KOPT-K1 (cell line): ENCODE results near the gene PCDHA1.

ENCODE experiments used
- H3K27ac ChIP-seq: fragments of 200-600 bp; sonication (generic); 2 replicates; pipeline ENCODE4 v1.5.1; 2016; ENCODE audit warnings: antibody characterized with exemption, mild to moderate bottlenecking, low read depth, low read length; ENCODE audit not compliant: poor library complexity, severe bottlenecking
- H3K36me3 ChIP-seq: fragments of 200-600 bp; sonication (generic); 2 replicates; pipeline ENCODE4 v1.5.1; 2017; ENCODE audit warnings: antibody characterized with exemption, mild to moderate bottlenecking, low read length, moderate library complexity; ENCODE audit not compliant: insufficient read depth
- H3K9me3 ChIP-seq: fragments of 200-600 bp; sonication (generic); 2 replicates; pipeline ENCODE4 v1.5.1; 2017; ENCODE audit warnings: antibody characterized with exemption, low read length, mild to moderate bottlenecking; ENCODE audit not compliant: insufficient read depth, poor library complexity, severe bottlenecking

Gene PCDHA1

DNA sequence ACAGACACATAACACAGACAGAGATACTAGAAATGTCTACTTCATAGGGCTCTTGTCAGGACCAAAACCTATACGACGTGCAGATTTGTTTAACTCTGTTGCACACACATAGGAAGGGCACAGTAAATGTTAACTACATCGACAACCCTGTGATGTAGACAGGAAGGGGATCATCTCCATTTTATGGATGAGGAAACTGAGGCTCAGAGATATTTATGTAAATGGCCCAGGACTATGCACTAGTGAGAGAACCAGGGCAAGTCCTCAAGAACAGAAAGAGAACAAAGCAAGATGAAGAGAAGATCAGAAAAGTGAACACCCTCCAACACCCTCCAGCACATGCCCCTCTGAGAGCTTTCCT, 216.6 kb downstream of the PCDHA1 start:
- Histone ChIP-seq H3K9me3 (no peaks in the 10 kb centered on the region), H3K36me3 (no peaks in the 10 kb centered on the region), H3K27ac (no peak overlapping the region)

DNA sequence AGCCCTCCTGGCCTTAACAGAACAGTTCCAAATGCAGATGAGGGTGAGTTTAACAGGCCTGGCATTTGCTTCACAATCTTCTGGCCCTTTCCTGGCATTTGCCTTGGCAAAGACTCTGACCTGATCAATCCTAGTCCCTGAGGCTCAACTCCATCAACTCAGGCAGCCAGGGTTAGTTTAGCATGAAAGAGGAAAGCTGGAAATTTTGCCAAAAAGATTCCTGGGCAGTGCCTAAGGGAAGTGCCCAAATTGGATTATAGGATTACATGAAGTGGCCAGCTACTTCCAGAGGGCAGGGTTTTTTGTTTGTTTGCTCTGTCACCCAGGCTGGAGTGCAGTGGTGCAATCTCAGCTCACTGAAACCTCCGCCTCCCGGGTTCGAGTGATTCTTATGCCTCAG, 217.1 kb downstream of the PCDHA1 start:
- H3K27ac ChIP-seq: no peak overlapping the region
- no peaks in the 10 kb centered on the region for H3K9me3 ChIP-seq
- no peaks in the 10 kb centered on the region for H3K36me3 ChIP-seq

DNA sequence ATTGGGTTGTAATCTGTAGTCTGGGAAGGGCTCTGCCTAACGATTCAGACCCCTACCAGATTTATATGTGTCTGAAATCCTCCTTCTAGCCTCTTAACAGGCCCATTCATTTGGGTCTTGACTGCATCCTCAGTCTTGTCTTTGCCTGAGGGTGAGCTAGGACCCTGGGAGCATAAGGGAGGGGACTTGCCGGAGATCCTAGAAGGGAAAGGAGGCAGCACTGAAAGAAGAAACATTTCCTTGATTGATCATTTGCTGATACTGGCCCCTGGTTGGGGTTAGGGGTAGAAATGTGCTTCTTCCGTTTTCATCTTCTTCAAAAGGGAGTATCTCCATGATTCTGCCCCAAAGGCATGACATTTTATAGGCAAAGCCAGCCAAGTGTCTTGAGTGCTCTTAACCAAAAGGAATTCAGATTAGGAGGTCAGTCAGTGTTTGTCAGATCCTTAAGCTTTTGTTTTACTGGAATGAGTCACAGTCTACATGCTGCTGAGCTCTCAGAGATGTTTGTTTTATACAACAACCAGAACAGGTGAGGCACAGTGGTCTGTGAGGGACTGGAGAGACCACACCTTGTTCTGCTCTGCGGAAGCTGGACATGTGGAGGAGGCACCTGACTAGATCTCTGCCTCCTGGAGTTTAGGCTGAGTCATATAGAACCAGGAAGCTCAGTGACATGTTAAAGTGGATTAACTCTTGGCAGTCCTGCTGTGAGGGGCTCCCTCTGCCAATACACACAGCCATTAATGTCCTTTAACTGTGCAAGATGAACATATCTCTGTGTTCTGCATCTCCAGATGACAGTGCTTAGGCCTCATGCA, 218.1 kb downstream of the PCDHA1 start:
- Histone ChIP-seq H3K36me3 (no peaks in the 10 kb centered on the region), H3K27ac (no peak overlapping the region), H3K9me3 (no peaks in the 10 kb centered on the region)

DNA sequence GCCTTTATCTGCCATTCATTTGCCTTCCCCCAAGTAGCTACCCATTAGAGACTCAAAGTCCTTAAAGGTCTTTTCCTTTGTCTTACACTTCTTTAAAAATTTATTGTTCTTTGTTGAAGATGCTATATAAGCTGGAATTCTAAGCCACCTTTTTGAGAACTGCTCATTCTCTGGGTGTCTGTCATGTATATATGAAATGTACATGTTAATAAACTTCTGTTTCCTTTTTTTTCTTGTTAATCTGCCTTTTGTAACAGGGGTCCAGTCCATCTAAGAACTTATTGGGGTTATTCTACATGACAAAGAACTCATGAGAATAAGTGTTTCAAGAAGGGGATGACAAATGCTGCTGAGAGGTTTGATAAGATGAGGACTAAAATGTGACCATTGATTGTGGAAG, 221.9 kb downstream of the PCDHA1 start:
- H3K27ac ChIP-seq: no peak overlapping the region
- H3K9me3 ChIP-seq: no peaks in the 10 kb centered on the region
- no peaks in the 10 kb centered on the region for H3K36me3 ChIP-seq

DNA sequence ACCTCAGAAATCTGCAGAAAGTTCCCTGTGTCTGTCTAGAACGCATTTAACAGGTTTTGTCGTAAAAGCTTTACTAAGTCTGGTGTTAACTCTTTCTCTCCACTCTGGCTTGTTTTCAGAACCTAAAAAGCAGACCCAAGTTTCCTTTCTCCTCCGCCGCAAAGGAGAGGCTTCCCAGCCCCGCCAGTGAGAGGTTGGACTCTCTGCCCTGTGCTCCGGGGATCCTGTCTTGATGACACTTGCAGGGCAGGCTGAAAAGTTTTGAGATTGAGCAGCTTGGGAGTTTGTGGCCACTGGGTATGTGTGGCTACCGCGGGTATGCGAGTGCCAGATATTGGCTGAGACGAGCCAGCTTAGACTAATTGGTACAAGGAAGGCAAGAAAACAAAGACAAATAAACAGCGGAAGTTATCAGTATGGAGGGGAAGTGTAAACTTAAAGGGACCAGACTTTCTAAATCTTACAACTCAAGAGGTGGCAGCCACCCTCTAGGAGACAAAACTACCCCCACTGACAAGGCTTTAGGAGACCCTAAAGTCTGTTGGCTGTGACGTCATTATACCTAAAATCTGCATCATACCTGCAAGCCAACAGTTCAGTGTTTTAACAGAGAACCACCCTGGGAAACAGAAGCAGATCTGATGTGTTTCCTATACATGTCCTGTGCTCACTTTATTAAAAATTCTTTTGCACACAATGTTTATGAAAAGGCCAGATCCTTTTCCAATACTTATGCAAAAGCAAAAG, 224.3 kb downstream of the PCDHA1 start:
- Histone ChIP-seq H3K27ac (no peak overlapping the region), H3K36me3 (no peaks in the 10 kb centered on the region), H3K9me3 (no peaks in the 10 kb centered on the region)

DNA sequence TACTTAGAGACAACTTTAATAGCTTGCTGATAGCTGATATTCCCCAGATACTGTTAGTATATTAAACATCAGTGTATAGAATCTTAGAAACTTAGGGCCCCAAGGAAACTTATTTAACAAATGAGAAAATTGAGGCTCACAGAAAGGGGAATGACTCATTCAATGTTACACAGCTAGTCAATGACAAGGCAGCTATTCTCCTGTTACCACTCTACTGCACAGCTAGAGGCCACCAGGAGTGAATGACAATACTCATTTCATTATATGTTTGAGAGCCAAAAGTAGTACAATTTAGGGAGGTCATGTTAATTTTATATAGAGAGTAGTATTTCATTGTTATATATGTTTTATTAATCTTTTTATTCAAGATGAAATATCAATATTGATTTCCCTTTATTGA, 232.0 kb downstream of the PCDHA1 start:
- Histone ChIP-seq H3K36me3 (no peaks in the 10 kb centered on the region), H3K27ac (no peak overlapping the region), H3K9me3 (no peaks in the 10 kb centered on the region)

DNA sequence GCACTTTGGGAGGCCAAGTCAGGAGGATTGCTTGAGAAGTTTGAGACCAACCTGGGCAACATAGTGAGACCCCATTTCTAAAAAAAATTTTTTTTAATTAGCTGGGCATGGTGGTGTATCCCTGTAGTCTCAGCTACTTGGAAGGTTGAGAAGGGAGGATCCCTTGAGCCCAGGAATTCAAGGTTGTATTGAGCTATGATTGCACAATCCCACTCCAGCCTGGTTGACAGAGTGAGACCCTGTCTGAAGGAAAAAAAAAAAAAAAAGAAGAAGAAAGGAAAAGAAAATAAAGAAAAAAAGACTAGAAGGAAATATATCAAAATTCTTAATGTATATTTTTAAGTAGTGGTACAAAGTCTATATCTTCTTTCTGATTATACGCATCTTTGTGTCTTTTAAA, 236.4 kb downstream of the PCDHA1 start:
- Histone ChIP-seq H3K36me3 (no peaks in the 10 kb centered on the region), H3K27ac (no peak overlapping the region), H3K9me3 (no peaks in the 10 kb centered on the region)

DNA sequence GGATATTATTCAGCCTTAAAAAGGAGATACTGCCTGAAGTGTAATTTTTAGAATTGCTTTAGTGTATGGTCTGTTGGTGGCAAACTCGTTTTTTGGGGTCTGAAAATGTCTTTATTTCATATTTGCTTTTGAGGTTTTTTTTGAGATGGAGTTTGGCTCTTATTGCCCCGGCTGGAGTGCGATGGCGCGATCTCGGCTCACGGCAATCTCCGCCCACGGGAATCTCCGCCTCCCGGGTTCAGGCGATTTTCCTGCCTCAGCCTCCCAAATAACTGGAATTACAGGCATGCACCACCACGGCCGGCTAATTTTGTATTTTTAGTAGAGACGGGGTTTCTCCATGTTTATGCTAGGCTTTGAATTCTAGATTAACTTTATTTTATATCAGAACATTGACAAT, 245.1 kb downstream of the PCDHA1 start:
- no peak overlapping the region for H3K27ac ChIP-seq
- H3K9me3 ChIP-seq: no peaks in the 10 kb centered on the region
- no peaks in the 10 kb centered on the region for H3K36me3 ChIP-seq

DNA sequence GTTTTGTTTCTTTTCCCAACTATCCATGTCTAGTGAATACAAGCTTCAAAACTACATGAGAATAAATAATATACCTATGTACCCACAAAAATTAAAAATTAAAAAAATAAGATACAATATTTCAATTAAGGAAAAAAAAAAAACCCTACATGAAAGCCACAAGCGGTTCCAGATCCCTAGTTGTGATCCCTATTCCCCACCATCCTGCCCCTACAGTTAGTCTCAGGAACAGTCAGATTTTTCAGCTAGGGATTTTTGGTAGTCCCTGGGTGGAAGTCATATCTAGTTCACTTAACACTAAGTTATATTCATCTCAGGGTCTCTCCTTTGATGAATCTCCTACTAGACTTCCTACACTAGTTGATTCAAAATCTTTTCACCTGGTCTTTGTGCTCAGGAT, 246.7 kb downstream of the PCDHA1 start:
- Histone ChIP-seq H3K36me3 (no peaks in the 10 kb centered on the region), H3K27ac (no peak overlapping the region), H3K9me3 (no peaks in the 10 kb centered on the region)

DNA sequence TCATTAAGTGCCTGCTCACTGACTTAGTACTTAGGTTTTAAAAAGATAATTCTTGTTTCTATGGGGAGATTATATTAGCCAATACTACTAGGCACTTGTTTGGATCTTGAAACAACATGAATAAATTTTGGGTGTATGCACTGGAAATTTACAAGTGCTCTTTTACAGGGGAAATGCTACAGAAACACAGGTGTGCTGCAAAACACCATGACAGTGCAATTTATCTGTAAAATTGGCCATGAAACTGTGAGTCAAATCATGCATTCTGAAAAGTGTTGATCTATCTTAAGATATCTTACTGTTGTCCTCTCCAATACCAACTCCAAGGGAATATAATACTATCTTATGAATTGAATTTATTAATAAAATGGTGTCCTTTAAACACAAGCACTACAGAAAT, 253.1 kb downstream of the PCDHA1 start:
- H3K27ac ChIP-seq: no peak overlapping the region
- no peaks in the 10 kb centered on the region for H3K9me3 ChIP-seq
- H3K36me3 ChIP-seq: no peaks in the 10 kb centered on the region

DNA sequence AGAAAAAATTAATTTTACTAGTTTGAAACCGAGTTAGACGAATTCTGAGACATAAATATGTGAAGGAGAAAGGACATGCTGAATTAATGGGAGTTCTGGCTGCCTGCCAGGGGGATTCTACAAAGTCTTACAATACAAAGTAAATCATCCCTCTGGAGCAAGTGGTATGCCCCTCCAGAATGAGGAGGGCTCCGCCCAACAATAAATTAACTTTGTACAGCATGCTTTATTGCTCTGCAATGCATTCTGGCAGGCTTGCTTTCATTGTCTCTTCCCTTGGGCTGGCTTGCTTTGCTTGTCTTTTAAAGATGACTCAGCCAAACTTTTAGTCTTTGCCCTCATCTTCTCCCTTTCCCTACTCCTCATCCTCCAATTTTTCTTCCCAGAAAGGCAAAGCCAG, 253.6 kb downstream of the PCDHA1 start:
- Histone ChIP-seq H3K9me3 (no peaks in the 10 kb centered on the region), H3K27ac (no peak overlapping the region)

DNA sequence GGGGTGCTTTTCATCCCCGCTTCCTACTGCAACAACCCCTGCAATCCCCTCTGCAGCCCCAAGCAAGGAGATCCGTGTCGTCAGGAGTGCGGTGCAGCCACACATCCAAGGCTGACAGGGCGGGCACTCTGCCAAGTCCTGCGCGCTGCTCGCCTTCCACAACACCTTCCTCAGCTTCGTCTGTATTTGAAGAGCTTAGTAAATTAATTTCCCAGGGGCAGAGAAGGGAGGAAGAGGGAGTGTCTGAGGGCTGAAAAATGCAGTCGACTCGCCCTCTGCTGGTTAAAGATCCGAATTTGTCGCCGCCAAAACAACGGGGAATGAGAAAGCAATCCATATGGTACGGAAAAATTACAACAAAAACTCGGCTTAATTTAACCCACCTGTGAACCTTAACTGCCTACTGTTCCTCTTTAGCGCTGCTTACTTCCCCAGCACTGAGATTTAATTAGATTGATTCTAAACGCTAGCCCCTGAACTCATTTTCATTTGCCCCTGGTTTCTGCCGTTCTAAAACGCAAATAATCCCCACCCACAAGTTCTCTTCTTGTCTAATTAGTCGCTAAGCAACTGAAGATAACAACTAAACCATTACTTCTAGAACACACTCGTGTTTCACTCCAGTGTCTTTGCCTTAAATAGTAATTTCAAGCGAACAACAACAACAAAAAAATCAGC, 254.3 kb downstream of the PCDHA1 start:
- Histone ChIP-seq H3K9me3 (no peaks in the 10 kb centered on the region), H3K36me3 (no peaks in the 10 kb centered on the region), H3K27ac (no peak overlapping the region)

More for the DNA sequence above, 253.6 kb downstream of the PCDHA1 start:
- no peaks in the 10 kb centered on the region for H3K36me3 ChIP-seq

DNA sequence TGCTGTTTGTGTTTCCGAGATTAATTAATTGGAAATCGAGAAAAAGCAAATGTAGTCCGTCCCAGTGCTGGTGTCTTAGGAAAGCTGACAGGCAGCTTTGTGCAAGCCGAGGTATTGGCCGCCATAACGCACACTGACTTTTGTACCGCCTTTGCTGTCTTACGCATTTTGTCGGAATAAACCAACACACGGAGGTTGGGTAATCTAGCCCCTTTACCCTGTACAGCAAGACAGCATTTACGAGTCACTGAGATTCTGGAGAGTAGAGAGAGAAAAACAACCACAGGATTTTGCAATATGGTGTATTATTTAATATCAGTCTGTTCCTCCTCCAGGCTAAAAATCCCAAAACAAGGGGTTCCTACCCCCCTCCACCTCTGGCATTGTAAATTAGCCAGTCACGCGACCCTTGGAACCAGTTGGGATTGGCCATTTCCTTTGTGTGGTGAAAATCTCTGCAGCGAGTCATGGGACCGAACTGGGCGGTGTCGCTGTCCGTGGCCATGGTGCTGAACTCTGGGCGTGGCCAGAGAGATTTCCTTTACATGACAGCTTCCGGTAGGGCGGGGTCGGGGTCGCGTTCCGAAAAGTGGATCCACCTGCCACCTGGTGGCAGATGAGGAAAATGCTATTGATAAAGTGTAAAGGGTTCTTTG, 255.0 kb downstream of the PCDHA1 start:
- H3K9me3 ChIP-seq: no peaks in the 10 kb centered on the region
- no peak overlapping the region for H3K27ac ChIP-seq
- H3K36me3 ChIP-seq: no peaks in the 10 kb centered on the region

DNA sequence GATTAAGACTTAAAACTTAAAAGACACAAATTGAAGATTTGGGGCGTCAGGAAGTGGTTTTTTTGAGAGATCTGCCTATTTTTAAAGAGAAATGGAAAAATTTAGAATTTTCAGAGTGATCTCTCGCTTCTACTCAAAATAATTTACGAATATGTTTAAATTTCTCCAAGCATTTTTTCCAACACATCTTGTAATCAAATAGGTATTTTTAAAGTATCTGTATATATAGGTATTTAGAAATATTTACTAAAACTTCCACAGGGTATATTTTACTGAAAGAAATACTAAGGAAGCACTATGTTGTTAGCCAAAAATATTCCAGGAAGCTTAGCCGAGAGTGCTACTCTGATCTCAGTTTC, 255.5 kb downstream of the PCDHA1 start:
- H3K27ac ChIP-seq: no peak overlapping the region
- no peaks in the 10 kb centered on the region for H3K9me3 ChIP-seq
- no peaks in the 10 kb centered on the region for H3K36me3 ChIP-seq

DNA sequence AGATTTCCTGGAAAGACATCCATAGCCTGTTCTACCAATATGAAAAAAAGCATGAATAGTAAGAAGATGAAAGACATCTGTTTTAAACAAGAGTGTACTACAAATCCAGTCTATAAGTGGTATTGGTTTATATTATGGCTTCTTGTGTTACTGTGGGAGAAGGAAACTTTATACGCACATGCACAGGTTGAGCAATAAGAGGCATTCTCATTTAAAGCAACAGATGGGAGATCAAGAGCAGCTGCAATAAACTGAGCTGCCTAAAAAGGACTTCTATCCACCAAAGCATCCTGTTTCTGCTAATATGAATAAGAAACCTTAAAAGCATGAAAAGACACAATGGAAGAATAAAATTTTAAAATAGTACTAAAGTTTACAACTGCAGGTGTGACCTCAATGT, 256.6 kb downstream of the PCDHA1 start:
- Histone ChIP-seq H3K9me3 (no peaks in the 10 kb centered on the region), H3K27ac (no peak overlapping the region), H3K36me3 (no peaks in the 10 kb centered on the region)
